ENCODE results near the gene UBAC2.

Gene UBAC2, protein sequence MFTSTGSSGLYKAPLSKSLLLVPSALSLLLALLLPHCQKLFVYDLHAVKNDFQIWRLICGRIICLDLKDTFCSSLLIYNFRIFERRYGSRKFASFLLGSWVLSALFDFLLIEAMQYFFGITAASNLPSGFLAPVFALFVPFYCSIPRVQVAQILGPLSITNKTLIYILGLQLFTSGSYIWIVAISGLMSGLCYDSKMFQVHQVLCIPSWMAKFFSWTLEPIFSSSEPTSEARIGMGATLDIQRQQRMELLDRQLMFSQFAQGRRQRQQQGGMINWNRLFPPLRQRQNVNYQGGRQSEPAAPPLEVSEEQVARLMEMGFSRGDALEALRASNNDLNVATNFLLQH

DNA sequence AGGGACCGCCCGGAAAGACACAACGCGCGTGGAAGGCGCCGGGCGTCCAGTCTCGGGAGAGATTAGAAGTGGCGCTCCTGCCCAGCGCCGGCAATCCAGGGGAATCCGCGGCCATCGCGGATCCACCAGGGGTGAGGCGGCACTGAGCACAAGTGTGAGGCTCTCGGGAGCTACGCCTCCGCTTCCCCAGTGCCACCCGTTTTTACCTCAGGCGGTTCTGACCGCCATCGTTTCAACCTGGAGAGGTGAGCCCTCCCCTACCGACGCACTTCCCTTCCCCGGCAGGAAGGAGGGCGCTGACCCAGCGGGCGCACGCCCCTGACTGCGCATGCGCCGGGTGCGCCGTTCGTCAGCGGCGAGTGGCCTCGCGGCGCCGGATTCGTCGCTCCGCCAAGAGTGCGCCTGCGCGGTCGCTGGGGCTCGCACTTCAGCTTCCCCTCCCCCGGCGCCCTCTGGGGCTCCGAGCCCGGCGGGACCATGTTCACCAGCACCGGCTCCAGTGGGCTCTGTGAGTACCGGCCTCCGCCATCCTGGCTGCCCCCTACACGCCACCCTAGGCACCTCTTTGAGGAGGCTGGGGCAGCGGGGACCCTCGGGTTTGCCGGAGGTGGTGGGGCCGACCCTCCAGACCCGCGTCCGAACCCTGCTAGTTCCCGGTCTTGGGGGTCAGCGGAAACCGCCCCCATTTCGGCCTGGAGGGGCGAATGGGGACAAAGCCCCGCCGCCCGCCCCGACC lies at the start of gene UBAC2:
Gene UBAC2, plus strand, starts transcription at position 423 of the 736 bp plus-strand sequence. Its CDS starts 55 bp downstream, at position 478.
- H3K27ac Mint-ChIP-seq: peak within 1 kb of the TSS; percentile 87
- peaks cover 33% of the 10 kb centered on the region for H3K36me3 Mint-ChIP-seq
- H3K4me1 Mint-ChIP-seq: peaks cover 58% of the 10 kb centered on the region
- peak within 1 kb of the TSS; percentile 81 for H3K4me3 Mint-ChIP-seq
- peaks cover 3% of the 10 kb centered on the region for H3K27me3 Mint-ChIP-seq
- no peaks in the 10 kb centered on the region for H3K9me3 Mint-ChIP-seq
- CTCF ChIA-PET: interaction anchor here (0.7 to 4.2 kb wide), 12 partner anchors 15 to 234 kb away, joined by 3 to 27 read pairs (median 7); no protein-coding TSS in a partner anchor
- DNase-seq: peak; percentile 96

DNA sequence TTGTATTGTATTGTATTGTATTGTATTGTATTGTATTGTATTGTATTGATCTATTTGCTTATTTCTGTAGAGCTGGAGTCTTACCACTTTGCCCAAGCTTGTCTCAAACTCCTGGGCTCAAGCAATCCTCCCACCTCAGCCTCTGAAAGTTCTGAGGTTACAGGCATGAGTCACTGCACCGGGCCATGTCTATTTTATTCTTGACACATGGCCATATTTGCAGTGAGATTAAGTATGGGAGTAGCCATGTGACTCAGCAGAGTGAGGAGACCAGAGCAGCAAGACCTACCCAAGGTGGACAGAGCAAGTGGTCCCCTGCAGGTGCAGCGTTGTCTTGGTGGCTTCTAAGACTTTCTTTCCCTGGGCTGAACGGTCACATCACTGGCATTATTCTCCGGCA lies 49.1 kb upstream of the UBAC2 start:
- CTCF ChIA-PET: interaction anchor here (1.0 to 1.5 kb wide), 2 partner anchors 283 to 428 kb away, joined by 3 read pairs; no protein-coding TSS in a partner anchor
- peaks cover 2% of the 10 kb centered on the region for H3K27me3 Mint-ChIP-seq

DNA sequence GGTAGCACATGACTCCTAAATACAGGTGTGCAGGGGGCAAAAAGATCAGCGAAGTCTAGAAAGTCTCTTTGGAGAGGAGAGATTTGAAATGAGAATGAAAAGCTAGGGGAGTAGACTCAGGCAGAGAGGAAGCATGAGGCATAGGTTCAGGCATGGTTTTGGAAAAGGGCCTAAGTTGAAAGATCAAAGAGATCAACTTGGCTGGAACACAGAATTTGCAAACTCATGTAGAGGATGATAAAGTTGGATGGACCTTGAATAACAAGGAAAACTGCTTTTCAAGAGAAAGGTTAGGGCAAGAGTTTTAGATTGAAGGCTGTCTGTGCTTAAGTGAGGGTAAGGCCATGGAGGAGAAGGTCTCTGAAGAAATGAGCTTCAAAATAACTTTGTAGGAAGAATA lies 47.4 kb upstream of the UBAC2 start:
- CTCF ChIA-PET: no interaction called here
- H3K27ac Mint-ChIP-seq: no peak overlapping the region
- H3K36me3 Mint-ChIP-seq: no peaks in the 10 kb centered on the region
- peaks cover 4% of the 10 kb centered on the region for H3K27me3 Mint-ChIP-seq
- H3K4me3 Mint-ChIP-seq: no peak overlapping the region
- H3K9me3 Mint-ChIP-seq: no peaks in the 10 kb centered on the region
- H3K4me1 Mint-ChIP-seq: peaks cover 7% of the 10 kb centered on the region
- no peak for DNase-seq

More for the DNA sequence above, 49.1 kb upstream of the UBAC2 start:
- Mint-ChIP-seq H3K9me3 (no peaks in the 10 kb centered on the region), H3K36me3 (no peaks in the 10 kb centered on the region), H3K27ac (no peak overlapping the region), H3K4me3 (no peak overlapping the region), H3K4me1 (peaks cover 7% of the 10 kb centered on the region)
- no peak for DNase-seq

DNA sequence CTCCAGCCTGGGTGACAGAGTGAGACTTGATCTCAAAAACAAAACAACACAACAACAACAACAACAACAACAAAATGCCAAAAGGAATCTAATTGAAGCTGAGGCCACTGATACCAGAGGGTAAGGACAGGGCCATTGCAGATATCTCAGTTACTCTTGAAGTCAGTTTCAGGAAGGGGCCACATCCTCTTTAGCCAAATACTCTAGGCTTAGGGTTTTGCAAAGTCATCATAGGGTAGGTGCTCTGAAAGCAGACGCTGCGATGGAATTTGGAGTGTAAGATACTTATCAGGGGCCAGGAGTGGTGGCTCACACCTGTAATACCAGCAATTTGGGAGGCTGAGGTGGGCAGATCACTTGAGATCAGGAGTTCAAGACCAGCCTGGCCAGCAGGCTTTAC lies 46.6 kb upstream of the UBAC2 start:
- Mint-ChIP-seq H3K27ac (no peak overlapping the region), H3K4me3 (no peak overlapping the region), H3K27me3 (peaks cover 12% of the 10 kb centered on the region), H3K36me3 (no peaks in the 10 kb centered on the region), H3K4me1 (peaks cover 7% of the 10 kb centered on the region), H3K9me3 (no peaks in the 10 kb centered on the region)
- no peak for DNase-seq
- CTCF ChIA-PET: interaction anchor here (0.8 kb wide), 1 partner anchor 21 kb away, joined by 3 read pairs; no protein-coding TSS in a partner anchor

DNA sequence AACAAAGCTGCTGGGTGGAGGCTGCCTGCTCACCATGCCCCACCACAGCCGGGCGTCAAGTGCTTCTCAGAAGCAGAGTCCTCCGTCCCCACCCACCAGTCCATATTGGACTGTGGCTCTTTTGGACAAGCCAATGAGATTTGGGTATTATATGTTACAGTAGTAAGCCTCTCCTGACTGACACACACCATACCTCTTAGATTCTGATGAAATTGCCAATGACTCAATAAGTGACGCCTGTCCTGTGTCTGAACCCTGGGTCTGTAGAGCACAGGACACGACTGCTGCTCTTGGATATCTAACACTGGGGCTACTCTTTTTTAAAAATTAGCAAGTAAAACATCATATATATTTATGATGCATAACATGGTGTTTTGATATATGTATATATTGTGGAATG lies 44.8 kb upstream of the UBAC2 start:
- H3K4me1 Mint-ChIP-seq: peaks cover 7% of the 10 kb centered on the region
- H3K27ac Mint-ChIP-seq: no peak overlapping the region
- no peaks in the 10 kb centered on the region for H3K9me3 Mint-ChIP-seq
- H3K36me3 Mint-ChIP-seq: no peaks in the 10 kb centered on the region
- CTCF ChIA-PET: no interaction called here
- no peak for DNase-seq
- peaks cover 21% of the 10 kb centered on the region for H3K27me3 Mint-ChIP-seq
- no peak overlapping the region for H3K4me3 Mint-ChIP-seq

DNA sequence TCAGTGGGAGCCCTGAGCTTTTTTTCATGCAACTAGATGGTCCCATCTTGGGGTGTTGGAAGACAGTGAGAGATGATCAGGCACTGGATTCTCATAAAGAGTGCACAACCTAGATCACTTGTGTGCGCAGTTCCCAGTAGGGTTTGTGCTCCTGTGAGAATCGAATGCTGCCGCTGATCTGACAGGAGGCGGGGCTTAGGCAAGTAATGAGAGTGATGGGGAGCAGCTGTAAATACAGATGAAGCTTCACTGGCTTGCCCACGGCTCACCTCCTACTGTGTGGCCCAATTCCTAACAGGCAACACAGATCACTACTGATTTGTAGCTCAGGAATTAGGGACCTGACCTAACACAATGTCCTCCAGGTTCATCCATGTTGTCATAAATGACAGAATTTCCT lies 43.6 kb upstream of the UBAC2 start:
- Mint-ChIP-seq H3K9me3 (no peaks in the 10 kb centered on the region), H3K27ac (no peak overlapping the region), H3K36me3 (no peaks in the 10 kb centered on the region), H3K4me1 (no peaks in the 10 kb centered on the region), H3K4me3 (no peak overlapping the region), H3K27me3 (peaks cover 31% of the 10 kb centered on the region)
- CTCF ChIA-PET: interaction anchor here (0.6 kb wide), 1 partner anchor 128 kb away, joined by 3 read pairs; no protein-coding TSS in a partner anchor
- DNase-seq: no peak

DNA sequence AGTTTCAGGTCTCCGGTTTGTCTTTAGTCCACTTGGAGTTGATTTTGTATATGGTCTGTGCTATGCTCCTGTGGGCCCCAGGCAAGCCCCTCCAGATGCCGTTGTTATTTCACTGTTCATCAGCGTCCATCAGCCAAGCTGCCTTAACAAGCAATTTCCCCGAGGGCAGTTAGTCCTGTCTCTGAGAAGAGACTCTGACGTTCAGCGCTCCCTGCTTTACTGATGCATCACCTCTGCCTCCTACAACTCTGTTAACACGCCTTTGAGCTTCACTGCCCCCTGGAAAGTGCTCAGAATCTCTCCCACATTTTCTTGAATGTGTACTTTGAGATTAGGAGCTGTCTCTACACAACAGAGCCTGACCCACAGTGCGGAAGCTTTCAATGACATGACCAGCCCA lies 41.8 kb upstream of the UBAC2 start:
- Mint-ChIP-seq H3K9me3 (no peaks in the 10 kb centered on the region), H3K27ac (no peak overlapping the region), H3K4me1 (no peaks in the 10 kb centered on the region), H3K36me3 (no peaks in the 10 kb centered on the region), H3K27me3 (peaks cover 31% of the 10 kb centered on the region), H3K4me3 (no peak overlapping the region)
- CTCF ChIA-PET: no interaction called here
- no peak for DNase-seq

DNA sequence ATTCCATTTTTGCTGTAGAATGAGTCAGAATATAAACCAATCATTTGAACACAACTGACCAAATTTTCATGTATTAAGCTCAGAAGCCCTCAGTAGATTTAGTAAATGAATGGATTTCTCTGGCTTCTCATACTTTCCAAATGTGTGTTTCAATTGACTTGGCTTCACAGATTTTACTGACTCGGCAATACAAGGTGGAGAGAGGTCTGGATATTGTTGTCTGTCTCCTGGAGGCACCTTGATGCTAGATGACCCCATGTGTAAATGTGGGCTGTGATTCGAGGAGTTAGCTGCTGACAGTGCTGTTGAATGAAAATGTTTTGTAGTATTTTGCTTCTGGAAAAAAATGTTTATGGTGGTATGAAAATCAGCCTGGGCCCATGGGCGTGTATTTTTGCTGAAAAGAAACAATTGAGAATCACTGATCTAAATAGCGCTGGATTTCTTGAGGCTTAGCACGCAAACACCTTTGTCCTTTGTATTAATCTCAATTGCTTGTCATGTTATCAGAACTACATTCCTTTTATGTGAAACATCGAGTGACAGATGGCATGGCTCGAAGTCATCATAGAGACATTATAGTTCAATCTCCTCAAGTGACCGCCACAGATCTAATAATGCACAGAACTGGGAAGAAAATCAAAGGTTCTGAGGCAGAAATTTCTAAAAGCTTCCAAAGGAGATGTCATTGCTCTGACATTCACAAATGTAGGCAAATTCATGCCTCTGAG lies 41.2 kb upstream of the UBAC2 start:
- no peaks in the 10 kb centered on the region for H3K36me3 Mint-ChIP-seq
- no peak for DNase-seq
- no peaks in the 10 kb centered on the region for H3K4me1 Mint-ChIP-seq
- peaks cover 31% of the 10 kb centered on the region for H3K27me3 Mint-ChIP-seq
- H3K9me3 Mint-ChIP-seq: peaks cover under 1% of the 10 kb centered on the region
- CTCF ChIA-PET: no interaction called here
- H3K27ac Mint-ChIP-seq: no peak overlapping the region
- no peak overlapping the region for H3K4me3 Mint-ChIP-seq

DNA sequence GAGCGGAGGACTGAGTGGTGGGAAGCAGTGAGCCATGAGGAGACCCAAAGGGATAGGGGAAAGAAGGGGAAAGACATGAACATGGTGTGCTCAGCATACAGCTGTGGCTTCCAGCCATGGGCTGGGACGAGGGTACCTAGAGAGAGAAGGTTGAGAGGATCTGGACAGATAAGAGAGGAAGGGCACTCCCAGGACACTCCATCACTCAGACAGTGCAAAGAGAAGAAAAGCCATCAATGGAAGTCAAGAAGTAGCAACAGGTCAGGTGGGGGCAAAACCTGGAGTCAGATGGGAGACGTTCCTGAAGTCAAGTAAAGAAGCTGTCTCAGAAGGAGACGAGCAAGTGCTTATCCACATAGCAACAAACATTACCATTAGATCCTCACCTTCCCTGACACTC lies 40.2 kb upstream of the UBAC2 start:
- Mint-ChIP-seq H3K36me3 (no peaks in the 10 kb centered on the region), H3K27me3 (peaks cover 31% of the 10 kb centered on the region), H3K4me1 (no peaks in the 10 kb centered on the region), H3K4me3 (no peak overlapping the region), H3K9me3 (peaks cover 2% of the 10 kb centered on the region), H3K27ac (no peak overlapping the region)
- CTCF ChIA-PET: no interaction called here
- no peak for DNase-seq

DNA sequence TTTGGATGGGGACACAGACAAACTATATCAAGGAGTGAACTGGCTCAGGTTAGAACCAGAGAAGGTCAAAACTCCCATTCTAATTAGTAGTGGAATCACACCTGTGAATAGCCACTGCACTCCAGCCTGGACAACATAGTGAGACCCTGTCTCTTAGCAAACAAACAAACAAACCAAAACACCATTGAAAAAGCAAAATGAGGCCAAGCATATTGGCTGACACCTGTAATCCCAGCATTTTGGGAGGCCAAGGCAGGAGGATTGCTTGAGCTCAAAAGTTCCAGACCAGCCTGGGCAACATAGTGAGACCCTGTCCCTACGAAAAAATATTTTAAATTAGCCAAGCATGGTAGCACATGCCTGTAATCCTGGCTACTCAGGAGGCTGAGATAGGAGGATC lies 39.1 kb upstream of the UBAC2 start:
- H3K27me3 Mint-ChIP-seq: peaks cover 31% of the 10 kb centered on the region
- no peak overlapping the region for H3K27ac Mint-ChIP-seq
- no peak overlapping the region for H3K4me3 Mint-ChIP-seq
- CTCF ChIA-PET: no interaction called here
- no peaks in the 10 kb centered on the region for H3K36me3 Mint-ChIP-seq
- no peaks in the 10 kb centered on the region for H3K4me1 Mint-ChIP-seq
- peaks cover 2% of the 10 kb centered on the region for H3K9me3 Mint-ChIP-seq
- DNase-seq: no peak

DNA sequence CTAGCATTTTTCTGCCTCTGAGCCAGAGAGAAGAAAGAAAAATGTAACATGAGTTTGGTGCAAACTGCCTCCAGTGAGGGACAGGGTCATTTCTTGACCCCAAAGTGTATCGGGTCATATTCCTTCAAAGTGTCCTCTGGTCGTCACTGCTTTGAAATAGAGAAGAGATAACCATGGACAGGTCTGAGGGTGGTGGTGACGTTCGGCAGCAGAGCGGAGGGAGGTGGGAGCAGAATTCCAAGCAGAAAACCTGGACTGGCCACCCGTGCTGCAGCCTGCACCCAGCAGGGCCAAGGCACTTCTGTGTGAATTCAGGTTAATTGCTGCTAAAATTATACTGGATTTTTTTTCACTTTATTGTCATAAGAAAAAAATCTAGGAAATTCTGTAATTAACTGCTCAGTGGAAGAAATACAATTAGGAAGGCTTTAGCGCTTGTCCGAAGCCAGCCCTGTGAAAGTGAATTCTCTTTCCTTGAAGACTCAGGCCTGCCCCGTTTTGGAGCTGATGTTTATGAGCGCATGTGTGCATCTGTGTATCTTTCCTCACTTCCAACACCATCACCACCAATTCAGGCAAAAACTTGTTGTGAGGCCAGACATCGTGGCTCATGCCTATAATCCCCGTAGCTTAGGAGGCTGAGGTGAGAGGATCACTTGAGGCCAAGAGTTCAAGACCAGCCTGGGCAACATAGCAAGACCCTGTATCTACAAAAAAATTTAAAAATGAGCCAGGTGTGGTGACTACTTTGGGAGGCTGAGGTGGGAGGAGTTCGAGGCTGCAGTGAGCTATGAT lies 37.9 kb upstream of the UBAC2 start:
- DNase-seq: no peak
- no peak overlapping the region for H3K4me3 Mint-ChIP-seq
- H3K36me3 Mint-ChIP-seq: no peaks in the 10 kb centered on the region
- H3K4me1 Mint-ChIP-seq: no peaks in the 10 kb centered on the region
- CTCF ChIA-PET: no interaction called here
- H3K27me3 Mint-ChIP-seq: peaks cover 27% of the 10 kb centered on the region
- H3K27ac Mint-ChIP-seq: no peak overlapping the region
- peaks cover 2% of the 10 kb centered on the region for H3K9me3 Mint-ChIP-seq

DNA sequence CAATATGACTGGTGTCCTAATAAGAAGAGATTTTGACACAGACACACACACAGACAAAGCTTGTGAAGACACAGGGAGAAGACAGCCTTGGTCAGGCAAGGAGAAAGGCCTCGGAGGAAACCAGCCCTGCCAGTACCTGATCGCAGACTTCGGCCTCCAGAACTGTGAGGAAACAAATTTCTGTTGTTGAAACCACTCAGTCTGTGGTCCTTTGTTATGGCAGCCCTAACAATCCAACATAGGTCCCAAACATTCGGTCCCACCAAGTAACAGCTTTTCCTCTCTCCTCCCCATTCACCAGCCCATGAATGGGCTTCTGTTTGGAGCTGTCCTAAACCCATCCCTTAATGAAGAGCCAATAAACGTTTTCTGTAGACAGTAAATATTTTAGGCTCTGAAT lies 36.4 kb upstream of the UBAC2 start:
- no peak overlapping the region for H3K27ac Mint-ChIP-seq
- H3K36me3 Mint-ChIP-seq: no peaks in the 10 kb centered on the region
- peaks cover 2% of the 10 kb centered on the region for H3K9me3 Mint-ChIP-seq
- peaks cover 21% of the 10 kb centered on the region for H3K27me3 Mint-ChIP-seq
- H3K4me1 Mint-ChIP-seq: no peaks in the 10 kb centered on the region
- no peak overlapping the region for H3K4me3 Mint-ChIP-seq
- CTCF ChIA-PET: interaction anchor here (0.8 kb wide), 1 partner anchor 262 kb away, joined by 3 read pairs; no protein-coding TSS in a partner anchor
- no peak for DNase-seq

DNA sequence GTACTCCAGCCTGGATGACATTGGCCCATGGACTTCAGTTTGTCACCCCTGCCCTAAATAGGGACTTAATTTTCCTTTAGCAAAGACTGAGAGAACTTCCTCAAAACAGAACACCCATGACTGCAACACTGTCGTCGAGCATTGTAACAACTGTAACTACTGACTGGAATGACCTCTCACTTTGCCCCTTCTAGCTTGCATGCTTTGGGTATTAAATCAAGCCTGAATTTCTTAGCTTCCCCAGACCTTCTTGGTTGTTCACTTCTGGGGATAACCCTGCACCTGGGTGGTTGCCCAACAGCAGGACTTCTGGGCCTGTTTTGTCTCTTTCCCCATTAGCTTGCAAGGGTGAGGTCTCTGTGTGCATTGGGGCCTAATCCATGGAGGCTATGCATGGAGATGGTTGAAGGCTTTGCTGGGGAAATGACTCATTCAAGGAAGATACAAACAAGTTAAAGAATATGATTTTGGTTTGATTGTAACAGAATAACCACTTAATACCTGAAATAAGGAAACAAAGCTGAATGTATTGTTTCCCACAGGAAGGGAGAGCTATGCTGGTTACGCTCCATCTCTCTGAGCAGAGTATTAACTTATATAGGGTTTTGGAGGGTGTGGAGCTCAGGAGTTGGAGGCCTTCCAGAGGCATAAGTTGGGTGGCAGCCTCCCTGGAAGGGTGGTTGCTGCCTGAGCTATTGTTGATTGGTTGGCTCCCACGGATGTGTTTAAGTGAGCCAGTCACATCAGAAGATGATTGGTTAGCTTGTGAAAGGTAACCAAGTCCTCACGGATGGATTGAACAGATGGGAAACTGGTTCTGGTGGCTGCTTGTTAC lies 34.7 kb upstream of the UBAC2 start:
- H3K4me1 Mint-ChIP-seq: no peaks in the 10 kb centered on the region
- CTCF ChIA-PET: interaction anchor here (0.8 to 1.8 kb wide), 2 partner anchors 11 to 101 kb away, joined by 3 to 10 read pairs; no protein-coding TSS in a partner anchor
- H3K27ac Mint-ChIP-seq: no peak overlapping the region
- H3K4me3 Mint-ChIP-seq: no peak overlapping the region
- H3K36me3 Mint-ChIP-seq: no peaks in the 10 kb centered on the region
- H3K9me3 Mint-ChIP-seq: peaks cover 2% of the 10 kb centered on the region
- peaks cover 12% of the 10 kb centered on the region for H3K27me3 Mint-ChIP-seq
- DNase-seq: no peak

Data from activated naive CD4-positive, alpha-beta T cell treated with anti-CD3 and anti-CD28 coated beads, Interleukin-2, amount 10 ng/mL, durations not matched to agents 7 days and 5 days (primary cell).